Left hindlimb (tissue), 1 donor: ENCODE measurements around the gene ACTRT2.

ENCODE experiments used
- DNase-seq: peaks from one replicate; pipeline ENCODE4 v3.0.0-alpha.2; 2018

Gene ACTRT2

DNA sequence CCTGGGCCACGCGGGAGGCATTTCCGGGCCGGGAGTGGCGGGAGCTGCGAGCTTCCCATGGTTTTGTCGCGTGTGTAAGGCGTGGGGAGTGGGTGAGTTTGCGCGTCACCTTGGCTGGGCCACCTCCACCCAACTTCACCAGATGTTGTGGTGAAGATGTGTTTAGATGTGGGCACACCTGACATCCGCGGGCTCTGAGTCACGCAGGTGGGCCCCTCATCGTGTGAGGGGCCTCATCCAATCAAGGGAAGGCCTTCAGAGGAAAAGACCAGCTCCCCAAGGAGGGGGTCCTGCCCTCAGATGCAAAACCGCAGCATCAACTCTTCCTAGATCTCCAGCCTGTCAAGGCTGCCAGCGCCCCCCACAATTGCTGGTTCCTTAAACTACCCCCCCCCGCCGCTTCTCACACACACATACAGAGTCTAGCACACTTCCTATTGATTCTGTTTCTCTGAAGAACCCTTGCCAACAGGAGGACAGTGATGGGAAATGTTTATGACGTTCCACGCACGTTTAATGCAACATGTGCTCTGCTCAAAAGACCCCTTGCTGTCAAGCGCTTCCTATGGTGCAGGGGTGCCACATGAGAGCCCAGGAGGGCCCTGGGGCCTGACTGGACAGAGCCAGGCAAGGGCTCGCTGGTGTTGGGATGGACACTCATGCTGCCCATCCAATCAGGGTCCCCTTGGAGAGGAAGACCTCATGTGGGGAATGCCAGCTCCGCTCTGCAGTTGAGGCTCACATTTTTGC, 11.9 kb downstream of the ACTRT2 start:
- no peak for DNase-seq

DNA sequence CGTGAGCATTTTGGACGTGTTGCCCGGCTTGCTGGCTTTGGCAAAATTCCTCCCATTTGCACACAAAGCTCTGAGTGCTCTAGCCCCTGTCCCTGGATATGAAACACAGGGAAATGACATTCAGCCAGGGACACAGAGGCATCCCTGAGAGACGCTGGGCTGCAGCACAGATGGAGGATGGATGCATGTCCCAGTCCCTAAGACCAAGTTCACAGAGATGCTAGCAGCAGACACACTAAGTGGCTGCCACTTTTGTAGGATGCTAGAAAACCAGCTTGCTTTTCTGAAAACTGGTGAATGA, 12.5 kb downstream of the ACTRT2 start:
- no peak for DNase-seq

DNA sequence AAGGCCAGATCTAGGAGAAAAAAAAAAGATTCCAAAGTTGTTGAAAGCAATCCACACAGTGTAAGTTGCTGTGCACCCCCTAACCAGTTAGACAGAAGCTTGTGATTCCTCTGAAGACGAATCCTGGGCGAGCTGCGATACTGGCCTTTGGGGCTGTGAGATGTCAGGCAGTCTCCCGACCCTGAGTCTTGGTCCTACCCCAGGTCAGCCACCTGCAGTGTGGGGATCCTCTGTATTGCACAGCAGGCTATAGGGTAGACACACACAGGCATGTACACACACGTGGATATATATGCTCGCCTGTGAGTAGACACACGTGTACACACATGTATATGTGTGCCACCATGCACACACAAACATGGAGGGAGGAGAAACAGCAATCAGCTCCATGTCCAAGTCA, 12.9 kb downstream of the ACTRT2 start:
- DNase-seq, result no peak

DNA sequence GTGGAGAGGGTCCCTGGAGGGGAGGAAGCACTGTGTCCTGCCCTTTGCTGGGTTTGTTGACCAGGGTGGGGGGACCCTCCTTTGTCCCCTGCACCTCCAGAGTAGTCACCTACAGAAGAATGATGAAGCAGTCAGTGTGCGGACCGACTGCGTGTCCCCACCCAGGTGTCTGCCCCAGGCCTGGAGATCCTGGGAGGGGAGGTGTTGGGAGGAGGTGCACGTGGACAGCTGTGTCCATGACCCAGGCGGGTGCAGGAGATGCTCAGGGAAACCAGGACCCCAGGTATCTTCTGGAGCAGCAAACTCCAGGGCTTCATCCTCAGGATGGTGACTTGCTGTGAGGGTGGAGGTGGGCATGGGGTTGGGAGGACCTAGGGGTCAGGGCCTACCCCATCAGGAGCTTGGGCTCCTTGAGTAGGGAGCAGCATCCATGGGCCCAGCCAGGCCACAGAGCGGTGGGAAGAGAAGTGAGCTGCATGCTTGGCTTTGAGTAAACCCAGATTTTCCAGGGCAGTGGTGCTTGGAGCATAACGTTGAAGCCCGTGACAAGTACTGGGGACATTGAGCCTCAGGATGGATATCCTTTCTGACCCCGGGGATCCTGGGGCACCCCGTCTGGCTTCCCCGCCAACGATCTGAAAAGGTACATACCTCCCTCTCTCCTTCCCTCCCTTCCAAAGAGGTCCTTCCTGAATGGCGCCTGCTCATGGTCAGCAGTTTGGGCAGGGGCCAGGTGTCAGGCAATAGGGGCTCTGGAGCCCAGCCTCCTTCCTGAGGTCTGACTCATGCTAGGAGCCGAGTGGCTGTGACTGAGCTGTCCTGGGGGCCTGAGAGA, 13.7 kb downstream of the ACTRT2 start:
- no peak for DNase-seq

DNA sequence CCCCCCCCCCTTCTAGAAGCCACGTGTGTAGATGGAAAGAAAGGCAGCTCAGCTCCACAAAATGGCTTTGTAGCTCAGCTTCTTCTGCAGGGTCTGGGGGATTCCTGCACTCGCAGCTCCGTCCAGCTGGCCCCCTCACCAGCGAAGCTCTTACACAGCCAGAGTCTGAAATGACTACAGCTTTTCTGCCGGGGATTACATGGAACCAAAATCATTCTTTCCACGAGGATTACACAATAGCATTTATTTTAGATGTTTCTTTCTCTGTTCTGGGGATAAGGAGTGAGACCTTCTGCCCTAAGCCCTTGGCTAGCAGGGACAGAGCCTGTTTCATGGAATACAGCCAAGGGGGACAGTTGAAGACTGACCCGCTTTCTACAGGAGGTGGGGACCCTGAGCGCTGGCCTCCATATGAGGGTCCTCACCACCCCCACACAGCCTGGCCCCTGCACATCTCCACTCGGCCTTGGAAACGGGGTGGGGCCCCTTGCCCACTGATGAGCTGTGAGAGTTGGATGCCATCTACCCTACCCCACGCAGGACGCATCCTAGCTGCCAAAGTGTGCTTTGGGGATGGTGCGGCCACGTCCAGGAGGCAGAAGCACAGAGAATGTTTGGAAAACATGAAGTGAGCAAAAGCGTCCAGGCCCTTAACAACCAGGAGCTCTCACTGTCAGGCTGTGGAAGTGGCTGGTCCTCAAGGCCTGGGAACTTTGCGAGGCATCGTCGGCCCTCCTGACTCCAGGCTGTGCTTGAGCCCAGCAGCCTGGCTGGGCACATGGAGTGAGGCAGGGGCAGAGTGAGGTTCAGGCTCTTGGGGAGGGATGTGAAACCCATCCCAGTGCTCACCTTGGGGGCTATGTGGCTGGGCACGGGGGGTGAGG, 14.5 kb downstream of the ACTRT2 start:
- DNase-seq, result peak; percentile 68

DNA sequence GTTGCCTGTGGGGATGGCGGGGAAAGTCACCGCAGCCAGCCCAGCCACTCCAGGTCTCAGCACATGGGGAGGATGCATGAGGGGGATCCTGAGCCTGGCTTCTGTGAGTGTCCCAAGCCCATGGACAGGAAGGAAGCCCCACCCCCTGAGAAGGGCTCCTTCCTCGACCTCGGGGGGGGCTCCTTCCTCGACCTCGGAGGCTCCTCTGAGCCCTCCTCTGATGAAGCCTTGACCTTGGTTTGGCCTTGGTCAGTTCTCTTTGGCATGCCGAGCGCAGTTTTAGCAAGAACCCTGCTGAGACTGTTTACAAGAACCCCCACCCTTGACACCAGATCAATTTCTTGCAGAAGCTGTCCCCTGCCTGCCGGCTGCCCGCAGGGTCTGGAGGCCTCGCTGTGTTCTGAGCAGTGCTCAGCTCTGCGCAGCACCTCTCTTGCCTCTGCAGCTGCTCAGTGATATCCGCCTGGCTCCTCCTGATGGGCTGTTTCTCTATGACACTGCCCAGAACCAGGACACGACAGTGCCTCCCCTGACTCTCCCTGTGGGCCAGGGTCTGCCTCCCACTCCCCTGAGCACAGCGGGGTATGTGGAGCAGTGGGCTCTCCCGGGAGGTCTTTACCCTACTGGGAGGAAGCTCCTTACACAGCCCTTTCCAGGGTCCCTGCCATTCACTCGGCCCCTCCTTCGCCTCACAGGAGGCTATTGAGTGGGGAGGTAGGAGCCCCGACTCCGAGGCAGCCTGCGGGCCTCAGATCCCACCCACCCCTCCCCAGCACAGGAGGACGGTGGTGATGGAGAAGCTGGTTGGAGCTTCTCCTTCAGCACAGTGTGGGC, 15.4 kb downstream of the ACTRT2 start:
- DNase-seq, result no peak

DNA sequence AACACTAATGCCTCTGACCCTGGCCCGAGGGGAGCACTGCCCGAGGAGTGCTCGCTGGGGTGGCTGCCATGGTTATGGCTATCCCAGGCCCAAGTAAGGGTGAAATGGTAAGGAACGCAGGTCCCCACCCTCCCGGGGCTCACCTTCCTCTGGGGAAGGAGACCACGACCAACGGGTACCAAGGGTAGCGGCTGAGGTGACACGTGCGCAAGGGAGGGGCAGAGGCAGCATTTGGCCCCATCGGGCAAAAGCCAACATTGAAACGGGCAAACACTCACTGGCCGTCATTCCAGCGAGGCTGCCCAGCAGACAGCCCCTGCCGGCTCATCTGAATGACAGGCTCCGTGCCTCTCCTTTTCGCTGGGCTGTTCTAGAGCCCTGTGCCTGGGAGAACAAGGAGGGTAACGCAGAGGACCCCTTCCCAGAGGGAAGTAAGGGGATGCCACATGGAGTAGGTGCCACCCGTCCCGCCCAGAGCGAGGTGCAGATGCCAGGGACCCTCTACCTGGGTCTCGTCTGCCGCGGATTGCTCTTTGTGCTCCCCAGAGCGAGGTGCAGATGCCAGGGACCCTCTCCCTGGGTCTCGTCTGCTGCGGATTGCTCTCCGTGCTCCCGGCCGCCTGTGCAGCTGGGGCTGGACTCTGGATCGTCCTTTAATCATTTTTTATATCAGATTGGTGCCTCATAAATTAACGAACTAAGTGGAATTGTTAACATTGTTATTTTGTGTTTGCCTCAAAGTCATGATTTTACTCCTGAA, 16.2 kb downstream of the ACTRT2 start:
- no peak for DNase-seq

DNA sequence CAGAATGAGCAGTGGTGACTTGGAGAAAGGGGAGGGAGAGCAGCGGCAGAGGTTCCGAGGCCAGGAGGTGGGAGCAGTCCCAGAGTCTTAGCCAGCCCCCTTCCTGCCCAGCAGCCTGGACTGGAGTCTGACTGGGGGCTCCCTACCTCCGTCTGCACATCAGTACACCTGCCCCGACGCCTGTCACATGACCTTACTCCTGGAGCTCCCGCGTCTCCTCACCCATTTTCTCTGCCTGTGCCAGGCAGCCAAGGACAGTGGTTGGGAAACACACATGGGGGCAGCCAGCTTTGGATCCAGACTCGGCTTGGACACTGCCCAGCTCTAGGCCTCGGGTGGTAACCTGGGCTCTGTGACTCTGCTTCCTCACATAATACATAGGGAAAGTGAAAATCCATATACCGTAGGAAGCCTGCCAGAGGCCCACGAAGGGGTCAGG, 16.9 kb downstream of the ACTRT2 start:
- DNase-seq, result no peak

DNA sequence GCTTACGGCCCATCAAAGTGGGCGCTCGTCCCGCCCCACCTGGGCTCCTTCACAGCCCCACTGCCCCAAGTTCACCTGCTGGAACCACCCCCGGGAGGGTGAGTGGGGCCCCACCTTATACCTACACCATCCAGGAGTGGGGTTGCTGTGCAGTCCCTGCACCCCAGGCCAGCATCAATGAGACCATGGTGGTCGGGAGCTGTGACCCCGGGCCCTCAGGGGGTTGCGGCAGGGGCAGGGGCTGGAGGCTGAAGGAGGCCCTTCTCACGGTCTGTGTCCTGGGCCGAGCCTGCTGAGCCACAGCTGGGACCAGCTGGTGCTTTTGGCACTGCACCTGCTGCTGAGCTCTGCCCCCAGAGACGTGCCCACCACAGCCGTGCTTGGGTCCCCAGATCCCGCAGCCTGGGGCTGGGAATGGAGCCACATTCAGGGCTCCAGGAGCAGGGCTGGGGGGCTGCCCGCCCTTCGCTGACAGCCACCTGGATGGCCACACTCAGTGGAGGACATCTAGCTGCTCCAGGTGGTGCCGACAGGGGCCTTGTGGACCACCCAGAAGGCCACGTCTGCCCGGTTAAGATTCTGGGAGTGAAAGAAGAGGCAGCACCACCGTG, 17.4 kb downstream of the ACTRT2 start:
- DNase-seq, result no peak

DNA sequence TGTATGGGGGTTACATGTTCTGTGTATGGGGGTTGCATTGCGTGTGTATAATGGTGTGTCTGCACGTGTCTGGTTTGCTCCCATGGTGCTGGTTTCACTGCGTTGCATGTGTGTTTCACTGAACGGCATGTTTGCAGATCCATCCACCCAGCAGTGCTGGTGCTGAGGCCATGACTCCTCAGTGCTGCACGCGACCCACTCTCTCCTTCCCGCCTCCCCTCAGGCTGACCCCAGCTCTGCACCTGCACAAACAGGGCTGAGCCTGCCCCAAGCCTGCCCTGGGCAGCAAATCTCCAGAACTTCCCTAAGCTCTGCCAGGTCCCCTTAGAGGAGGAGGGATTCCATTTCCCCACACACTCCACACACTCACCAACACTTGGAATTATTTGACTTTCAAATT, 18.7 kb downstream of the ACTRT2 start:
- DNase-seq, result no peak

DNA sequence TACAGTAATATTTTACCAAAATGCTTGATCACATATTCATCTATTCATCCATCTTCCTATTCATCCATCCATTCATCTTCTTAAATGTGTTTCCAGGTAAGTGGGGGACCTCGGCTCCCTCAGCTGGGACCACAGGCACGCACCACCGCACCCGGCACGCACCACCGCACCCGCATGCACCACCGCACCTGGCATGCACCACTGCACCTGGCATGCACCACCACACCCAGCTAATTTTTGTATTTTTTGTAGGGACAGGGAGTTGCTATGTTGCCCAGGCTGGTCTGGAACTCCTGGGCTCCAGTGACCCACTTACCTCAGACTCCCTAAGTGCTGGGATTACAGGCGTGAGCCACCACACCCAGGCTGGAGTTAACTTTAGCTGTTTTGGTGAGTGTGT, 21.2 kb downstream of the ACTRT2 start:
- no peak for DNase-seq

DNA sequence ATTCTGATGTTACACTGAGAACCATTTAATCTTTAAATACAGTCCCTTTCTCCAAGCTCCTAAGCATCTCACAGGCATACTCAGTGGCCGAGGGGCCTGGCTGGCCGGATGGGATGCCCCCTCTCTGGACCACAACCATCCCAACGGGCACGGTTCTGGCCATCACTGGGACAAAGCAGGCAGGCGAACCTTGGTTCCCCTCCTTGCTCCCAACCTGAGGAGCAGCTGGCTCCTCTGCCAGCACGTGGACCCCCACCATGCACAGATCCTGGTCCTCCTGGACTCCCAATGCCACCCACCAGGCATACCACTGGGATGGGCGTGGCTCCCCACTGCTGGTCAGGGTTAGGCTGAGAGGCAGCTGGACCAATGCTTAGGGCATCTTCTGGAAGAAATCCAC, 27.9 kb downstream of the ACTRT2 start:
- DNase-seq, result no peak

DNA sequence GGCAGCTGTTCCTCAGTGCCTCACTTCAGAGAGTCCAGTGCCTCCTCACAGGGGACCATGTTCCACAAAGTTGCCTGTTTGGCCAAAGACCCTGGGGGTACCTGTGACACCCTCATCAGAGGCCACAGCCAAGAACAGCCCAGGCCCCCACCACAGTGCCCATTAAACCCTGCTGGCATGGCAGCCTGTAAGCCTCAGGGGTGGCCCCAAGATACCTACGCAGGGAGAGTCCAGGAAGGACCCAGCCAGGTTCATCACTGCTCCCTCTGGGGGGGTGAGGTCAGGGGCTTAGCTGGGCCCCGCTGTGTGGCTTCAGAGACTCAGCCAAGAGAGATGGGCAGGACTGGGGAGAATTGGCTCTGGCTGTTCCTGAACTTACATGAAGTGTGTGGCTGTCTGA, 28.6 kb downstream of the ACTRT2 start:
- no peak for DNase-seq

DNA sequence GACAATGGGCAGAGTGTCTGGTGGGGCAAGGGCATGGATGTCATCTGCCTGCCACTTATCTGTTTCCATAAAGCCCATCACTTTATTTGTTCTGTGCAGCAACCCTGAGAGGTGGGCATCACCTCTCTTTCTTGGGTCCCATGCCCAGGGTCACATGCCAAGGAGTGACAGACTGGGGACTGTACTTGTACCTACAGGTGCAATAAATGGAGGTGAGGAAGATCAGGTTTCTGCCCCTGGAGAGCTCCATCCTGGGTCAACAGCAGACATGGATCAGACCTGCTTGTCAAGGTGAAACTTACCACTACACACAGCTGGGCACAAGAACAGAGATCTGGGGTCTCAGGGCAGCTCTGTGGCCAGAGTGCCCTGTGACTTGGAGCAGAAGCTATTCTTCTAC, 29.3 kb downstream of the ACTRT2 start:
- no peak for DNase-seq

DNA sequence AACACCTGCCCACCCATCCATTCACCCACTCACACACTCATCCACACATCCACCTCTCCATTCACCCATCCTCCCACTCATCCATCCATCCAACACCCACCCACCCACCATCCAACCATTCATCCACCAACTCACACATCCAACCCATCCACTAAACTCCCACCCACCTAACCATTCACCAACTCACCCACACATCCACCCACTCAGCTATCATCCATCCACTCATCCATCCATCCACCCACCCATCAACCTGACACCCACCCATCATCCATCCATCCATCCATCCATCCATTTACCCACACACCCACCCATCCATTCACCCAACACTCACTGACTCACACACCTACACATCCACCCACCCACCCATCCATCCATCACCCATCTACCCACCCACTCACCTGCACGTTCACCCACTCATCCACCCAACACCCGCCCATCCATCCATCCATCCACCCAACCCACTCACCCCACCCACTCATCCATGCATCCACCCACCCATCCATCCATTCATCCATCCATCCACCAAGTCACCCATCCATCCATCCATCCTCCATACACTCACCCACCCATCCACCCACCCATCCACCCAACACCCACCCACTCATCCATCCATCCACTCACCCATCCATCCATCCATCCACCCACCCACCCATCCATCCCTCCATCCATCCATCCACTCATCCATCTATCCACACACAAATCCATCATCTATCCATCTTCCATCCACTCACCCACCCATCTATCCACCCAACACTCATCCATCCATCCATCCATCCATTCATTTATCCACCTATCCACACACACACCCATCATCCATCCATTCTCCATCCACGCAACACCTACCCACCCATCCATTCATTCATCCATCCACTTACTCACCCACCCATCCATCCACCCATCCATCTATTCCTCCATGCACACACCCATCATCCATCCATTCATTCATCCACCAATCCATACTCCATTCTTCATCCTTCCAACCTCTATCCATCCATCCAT, 30.3 kb downstream of the ACTRT2 start:
- no peak for DNase-seq

DNA sequence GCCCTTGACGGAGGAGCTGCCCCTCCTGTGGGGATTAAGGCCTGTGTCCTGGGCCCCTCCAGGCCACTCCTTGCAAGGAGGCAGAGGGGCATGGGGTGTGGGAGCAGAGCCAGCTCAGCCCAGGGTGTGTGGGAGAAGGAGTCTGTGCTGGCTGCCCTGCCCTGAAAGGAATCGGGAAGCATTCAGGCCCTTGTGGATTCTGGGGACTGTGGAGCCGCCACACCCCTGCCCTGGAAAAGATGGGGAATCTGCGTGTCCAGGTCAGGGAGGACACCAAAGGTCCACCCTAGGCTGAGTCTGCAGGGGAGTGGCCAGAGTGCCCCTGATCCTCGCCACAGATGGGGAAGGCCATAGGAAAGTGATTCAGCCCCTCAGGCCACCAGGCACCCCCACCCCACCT, 31.2 kb downstream of the ACTRT2 start:
- DNase-seq, result no peak

DNA sequence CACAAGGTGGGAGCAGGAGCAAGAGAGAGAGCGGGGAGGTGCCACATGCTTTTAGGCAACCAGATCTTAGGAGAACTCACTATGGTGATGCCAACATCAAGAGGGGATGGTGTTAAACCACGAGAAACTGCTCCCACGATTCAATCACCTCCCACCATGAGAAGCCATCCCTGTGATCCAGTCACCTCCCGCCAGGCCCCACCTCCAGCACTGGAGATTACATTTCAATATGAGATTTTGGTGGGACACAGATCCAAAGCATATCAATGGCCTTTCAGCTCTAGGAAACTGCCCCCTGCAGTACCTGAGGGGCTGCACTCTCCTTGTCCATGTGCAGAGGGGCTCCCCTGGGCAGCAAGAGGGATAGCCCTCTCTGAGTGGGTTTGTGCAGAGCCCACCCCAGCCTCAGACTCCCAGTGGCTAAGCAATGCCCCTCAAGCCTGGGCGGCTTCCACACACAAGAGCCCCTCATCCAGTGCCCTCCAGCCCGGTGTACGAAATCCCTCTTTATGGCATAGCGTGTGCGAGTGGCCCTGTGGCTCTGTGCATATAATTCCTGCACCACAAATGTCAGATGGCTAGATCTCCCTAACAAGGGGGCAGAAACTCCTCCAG, 32.2 kb downstream of the ACTRT2 start:
- DNase-seq, result no peak

DNA sequence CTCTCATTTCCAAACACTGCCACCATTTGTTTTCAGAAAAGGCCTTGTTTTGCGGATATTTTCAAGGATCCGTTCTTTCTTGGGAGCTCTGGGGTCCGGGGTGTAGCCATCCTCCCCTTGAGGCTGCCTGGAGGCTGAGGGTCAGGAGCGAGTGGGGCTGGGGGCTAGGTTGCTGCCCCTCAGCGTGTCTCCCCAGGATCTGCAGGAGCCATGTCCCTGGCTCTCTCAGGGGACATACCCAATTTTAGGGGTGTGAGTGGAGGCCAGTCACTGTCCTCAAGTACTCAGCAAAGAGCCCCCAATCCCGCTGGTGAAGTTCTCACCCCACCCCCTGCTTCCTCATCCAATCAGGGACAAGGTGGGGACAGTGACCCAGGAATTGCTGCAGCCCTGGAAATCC, 32.7 kb downstream of the ACTRT2 start:
- peak; percentile 14 for DNase-seq

DNA sequence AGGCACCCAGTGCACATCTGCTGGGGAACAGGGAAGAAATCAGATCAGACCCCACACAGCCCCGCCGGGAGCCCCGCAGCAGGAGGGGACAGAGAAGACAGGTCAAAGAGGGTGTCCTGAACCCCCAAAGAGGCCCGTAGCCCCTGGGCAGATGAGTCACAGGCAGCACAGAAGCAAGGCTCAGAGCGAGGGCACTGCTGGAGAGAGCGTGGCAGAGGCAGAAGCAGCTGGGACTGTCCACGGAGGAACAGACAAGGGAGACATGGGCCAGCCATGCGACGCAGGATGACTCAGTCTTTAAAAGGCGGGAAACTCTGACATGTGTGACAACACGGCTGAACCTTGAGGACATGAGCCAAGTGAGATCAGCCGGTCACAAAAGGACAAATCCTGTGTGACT, 33.2 kb downstream of the ACTRT2 start:
- no peak for DNase-seq

DNA sequence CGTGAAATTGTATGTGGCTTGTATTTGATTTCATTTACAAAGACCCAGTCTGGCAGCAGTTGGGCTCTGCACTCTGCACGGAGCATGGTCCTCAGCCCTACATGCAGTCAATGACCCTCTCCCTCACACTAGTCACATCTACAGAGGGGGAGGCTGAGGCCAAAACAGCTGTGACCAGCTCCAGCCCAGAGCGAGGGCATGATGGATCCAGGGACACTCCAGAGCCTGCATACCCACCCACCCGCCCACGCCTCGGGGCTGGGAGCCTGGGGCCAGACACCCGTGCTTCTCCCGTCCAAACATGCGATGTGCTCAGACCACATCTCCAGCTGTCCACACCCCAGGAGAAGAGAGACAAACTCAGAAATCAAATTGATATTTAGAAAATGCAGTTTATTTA, 33.8 kb downstream of the ACTRT2 start:
- no peak for DNase-seq
